ENCODE results near the gene MST1.

MST1 gene

GRCh38 chr3:49654955-49655556 lies 34.2 kb downstream of the MST1 start:
- DNase-seq = no peak

GRCh38 chr3:49654176-49654825 lies 35.0 kb downstream of the MST1 start:
- DNase-seq = no peak

GRCh38 chr3:49653621-49654020 lies 35.7 kb downstream of the MST1 start:
- no peak for DNase-seq

DNA sequence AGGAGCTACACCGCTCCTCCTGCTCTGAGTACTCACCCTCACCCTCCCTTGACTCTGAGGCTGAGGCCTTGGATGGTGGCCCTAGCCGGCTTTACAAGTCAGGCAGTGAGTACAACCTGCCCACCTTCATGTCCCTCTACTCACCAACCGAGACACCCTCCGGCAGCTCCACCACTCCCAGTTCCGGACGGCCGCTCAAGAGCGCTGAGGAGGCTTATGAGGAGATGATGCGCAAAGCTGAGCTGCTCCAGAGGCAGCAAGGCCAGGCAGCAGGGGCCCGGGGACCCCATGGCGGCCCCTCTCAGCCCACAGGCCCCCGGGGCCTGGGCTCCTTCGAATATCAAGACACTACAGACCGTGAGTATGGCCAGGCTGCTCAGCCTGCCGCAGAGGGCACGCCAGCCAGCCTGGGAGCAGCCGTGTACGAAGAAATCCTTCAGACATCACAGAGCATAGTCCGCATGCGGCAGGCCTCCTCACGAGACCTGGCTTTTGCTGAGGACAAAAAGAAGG lies 36.3 kb downstream of the MST1 start:
- no peak for DNase-seq

DNA sequence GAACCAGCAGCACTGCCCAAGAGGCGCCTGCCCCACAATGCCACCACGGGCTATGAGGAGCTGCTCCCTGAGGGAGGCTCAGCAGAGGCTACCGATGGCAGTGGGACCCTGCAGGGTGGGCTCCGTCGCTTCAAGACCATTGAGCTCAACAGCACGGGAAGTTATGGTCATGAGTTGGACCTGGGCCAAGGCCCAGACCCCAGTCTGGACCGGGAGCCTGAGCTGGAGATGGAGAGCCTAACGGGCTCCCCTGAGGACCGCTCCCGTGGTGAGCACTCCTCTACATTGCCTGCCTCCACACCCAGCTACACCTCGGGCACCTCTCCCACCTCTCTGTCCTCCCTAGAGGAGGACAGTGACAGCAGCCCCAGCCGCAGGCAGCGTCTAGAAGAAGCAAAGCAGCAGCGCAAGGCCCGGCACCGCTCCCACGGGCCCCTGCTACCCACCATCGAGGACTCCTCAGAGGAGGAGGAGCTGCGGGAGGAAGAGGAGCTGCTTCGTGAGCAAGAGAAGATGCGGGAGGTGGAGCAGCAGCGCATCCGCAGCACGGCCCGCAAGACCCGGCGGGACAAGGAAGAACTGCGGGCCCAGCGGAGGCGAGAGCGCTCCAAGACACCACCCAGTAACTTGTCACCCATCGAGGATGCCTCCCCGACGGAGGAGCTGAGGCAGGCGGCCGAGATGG lies 36.9 kb downstream of the MST1 start:
- no peak for DNase-seq

DNA sequence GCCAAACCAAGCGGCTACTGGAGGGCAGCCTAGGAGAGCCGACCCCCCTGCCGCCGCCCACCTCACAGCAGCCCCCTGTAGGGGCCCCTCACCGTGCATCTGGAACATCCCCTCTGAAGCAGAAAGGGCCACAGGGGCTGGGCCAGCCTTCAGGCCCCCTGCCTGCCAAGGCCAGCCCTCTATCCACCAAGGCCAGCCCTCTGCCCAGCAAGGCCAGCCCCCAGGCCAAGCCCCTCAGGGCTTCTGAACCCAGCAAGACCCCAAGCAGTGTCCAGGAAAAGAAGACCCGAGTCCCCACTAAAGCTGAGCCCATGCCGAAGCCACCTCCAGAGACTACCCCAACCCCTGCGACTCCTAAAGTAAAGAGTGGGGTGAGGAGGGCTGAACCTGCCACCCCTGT lies 38.6 kb downstream of the MST1 start:
- DNase-seq = no peak

- no peak for DNase-seq
These were observed 39.1 kb downstream of the MST1 start for GRCh38 chr3:49650177-49650576.

DNA sequence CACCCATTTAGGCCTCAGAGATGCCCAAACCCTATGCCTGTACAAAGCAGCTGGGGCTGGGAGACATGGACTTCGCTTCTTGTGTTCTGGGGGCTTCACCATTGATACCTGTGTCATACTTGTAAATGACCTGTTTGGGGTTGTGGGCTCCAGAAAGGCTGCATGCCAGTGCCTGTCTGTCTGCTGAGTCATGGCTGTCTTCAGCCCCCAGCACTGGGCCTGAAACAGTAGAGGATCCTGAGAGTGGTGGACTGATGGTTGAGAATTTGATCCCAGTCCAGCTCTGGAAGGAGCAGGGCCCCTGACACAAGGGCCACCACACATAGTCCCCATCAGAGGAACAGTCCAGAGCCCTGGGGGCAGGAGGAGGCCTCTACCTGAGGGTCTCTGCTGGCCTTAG lies 39.7 kb downstream of the MST1 start:
- no peak for DNase-seq

DNA sequence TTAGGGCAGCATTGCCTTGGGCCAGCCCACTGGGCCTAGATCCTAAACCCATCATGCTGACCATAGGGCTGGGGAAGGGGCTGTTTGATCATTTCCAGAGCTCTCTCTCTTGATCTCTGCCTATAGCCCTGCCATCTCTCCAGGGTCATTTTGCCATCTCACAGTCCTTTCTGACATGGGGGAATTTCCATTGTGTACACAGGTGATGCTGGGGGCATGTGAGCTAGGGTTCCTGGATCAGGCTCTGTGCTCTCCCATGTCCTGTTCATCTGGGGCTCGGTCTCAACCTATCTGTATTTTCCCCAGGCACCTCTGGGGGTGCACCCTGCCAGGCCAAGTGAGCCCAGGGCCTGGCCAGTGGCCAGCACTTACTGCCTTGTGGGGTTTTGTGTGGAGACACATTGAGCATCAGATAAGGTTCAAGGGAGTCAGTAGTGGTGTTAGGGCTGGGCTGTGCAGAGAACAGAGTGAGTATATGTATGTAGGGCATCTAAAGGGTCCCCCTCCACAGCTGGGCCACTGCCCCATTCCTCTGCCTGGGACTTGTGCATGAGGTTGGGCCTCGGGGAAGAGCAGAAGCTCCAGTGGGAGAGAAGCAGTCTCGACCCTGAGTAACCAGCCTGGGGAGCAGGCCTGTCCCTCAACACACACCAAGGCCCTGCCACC lies 40.8 kb downstream of the MST1 start:
- no peak for DNase-seq

DNA sequence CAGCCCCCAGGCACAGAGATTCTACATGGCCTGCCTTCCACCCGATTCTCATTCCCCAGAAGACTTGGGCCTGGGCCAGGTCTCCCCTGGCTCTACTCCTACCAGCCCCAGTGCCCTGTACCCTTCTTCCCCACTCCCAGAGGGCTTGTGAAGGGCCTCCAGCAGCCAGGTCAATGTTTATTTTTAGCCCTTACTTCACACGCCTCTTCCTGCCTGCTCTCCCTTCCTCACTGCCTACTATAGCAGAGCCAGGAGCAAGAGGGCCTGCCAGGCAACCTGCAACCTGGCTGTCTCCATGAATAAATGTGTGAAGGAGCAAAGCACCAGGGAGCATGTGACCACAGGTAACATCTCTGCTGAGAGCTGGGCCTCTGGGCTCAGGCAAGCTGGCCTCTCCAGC lies 41.5 kb downstream of the MST1 start:
- no peak for DNase-seq

DNA sequence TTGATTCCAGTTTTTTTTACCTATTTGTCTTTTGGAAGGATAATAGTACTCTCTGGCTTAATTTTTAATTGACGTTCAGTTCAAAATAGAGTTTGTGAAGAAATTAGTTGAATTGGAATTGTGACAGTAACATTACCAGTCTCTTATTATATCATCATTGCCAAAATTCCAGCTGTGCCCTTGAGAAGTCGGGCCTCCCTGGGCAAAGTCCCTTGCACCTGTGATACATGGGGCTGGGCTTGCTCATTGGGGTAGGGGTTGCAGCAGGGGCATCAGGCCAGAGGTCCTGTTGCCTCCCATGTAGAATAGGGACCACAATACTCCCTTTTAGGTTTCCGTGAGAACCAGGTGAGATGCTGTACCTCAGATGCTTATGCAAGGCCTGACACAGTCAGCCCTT lies 43.0 kb downstream of the MST1 start:
- no peak for DNase-seq

- DNase-seq = no peak
These were observed 44.6 kb downstream of the MST1 start for GRCh38 chr3:49644684-49645083.

DNA sequence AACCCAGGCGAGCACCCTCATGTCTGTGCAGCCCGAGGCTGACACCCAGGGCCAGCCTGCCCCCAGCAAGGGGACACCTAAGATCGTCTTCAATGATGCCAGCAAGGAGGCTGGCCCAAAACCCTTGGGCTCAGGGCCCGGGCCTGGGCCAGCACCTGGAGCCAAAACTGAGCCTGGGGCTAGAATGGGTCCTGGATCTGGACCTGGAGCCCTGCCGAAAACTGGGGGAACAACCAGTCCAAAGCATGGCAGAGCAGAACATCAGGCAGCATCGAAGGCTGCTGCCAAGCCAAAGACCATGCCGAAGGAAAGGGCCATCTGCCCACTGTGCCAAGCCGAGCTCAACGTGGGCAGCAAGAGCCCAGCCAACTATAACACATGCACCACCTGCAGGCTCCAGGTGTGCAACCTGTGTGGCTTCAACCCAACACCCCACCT lies 46.5 kb downstream of the MST1 start:
- no peak for DNase-seq

DNA sequence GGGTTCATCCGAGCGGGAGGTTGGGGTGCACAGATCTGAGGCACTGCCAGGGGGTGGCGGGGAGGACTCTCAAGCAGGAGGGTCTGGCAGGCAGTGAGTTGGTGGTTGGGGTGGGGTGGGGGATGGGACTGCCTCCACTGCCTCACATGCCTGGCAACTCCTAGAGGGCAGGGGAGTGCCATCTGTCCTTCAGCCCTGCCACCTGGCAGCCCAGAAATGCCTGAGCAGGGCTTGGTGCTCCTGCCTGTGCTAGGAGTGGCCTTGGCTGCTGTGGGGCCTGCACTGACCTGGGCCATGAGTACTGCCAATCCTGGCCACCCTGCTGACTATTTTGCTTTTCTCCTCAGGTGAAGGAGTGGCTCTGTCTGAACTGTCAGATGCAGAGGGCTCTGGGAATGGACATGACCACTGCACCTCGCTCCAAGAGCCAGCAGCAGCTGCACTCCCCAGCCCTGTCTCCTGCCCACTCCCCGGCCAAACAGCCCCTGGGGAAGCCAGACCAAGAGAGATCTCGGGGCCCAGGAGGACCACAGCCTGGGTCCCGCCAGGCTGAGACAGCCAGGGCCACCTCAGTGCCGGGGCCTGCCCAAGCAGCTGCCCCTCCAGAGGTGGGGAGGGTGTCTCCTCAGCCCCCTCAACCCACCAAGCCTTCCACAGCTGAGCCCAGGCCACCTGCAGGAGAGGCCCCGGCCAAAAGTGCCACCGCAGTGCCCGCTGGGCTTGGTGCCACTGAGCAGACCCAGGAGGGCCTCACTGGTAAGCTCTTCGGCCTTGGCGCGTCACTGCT lies 47.2 kb downstream of the MST1 start:
- no peak for DNase-seq

- no peak for DNase-seq
These were observed 48.0 kb downstream of the MST1 start for GRCh38 chr3:49641292-49641691.

DNA sequence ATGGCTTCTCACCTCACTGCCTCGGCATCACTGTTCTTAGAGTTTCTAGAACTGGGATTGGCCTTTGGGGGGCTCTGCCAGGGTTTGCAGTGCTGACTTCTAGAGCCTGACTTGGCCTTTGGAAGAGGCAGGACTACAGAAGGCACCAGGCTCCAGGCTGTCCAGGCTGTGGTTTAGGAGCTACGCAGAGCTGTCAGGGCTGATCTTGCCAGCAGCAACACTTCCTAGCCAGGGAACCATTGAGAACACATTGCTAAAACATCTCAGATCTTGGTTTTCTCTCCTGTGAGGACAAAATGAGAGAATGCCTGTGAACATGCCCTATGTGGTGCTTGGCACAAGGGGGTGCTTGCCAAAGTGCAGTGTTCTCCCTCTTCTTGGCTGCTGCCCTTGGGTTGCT lies 49.7 kb downstream of the MST1 start:
- DNase-seq = no peak

- DNase-seq = no peak
These were observed 50.8 kb downstream of the MST1 start for GRCh38 chr3:49638445-49638844.

GRCh38 chr3:49636883-49637609 lies 52.2 kb downstream of the MST1 start:
- no peak for DNase-seq

DNA sequence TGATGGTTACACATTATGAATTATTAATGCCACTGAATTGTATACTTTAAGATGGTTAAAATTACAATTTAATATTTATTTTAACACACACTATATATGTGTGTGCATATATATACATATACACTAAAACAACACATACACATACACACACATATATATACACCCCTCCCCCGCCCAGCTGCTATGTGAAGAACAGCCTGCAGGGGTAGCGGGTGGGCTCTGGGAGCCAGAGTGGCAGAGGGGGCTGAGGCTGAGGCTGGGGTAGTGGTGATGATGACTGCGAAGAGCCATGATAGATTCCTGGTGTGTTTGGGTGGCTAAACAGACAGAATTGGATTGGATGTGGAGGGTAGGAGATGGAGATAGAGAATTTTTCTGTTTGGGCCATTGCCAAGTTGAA lies 54.5 kb downstream of the MST1 start:
- DNase-seq = no peak

Measured in midbrain (tissue), 1 donor.